Measurements from ENCODE around the gene STAT3. TPM values are rescaled to one million over a fixed set of nuclear protein-coding genes. Genes with fewer than 3 reads are reported as not detected.

Gene STAT3
- total and polyA plus RNA-seq, 9 of the 15 experiments (the other 6 are each of a cell fraction or from before 2014, with no cell fraction given) = 90.0 to 179 (median 114) TPM

DNA sequence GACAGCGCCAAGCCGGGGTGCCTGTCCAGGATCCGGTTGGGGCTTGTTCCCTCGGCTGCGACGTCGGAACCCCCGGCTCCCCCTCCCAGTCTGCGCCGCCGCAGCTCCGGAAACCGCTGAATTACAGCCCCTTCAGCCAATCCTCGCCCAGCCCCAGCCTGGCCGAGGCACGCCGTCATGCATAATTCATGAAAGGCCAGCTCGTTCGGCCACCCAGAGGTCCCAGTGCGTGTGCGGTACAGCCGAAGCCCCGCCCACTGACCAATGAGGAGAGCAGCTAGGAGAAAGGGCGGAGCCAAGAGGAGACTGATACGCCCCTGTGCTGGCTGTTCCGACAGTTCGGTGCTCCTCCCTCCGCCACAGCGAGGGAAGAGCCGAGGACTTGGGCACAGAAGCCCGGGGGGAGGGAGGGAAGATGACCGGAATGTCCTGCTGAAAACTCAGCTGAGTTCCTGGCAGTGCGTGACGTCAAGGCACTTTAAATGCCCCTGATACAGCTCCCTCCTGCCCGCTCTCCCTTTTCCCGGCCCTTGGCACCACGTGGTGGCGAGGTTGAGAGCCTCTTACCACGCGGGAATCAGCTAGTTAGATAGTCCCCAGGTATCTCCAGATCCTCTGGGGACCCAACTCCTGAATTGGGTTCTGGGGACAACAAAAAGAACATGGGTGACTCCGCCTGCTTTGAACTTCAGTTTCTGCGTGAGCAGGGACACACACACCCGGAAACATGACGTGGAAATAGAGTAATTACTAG lies at the start of gene STAT3 (continued):
- TF ChIP-seq, protein P1, sequence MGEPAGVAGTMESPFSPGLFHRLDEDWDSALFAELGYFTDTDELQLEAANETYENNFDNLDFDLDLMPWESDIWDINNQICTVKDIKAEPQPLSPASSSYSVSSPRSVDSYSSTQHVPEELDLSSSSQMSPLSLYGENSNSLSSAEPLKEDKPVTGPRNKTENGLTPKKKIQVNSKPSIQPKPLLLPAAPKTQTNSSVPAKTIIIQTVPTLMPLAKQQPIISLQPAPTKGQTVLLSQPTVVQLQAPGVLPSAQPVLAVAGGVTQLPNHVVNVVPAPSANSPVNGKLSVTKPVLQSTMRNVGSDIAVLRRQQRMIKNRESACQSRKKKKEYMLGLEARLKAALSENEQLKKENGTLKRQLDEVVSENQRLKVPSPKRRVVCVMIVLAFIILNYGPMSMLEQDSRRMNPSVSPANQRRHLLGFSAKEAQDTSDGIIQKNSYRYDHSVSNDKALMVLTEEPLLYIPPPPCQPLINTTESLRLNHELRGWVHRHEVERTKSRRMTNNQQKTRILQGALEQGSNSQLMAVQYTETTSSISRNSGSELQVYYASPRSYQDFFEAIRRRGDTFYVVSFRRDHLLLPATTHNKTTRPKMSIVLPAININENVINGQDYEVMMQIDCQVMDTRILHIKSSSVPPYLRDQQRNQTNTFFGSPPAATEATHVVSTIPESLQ (CRISPR knock-in tag; IDR thresholded peaks at IDR 0.05) = no peak
- TF ChIP-seq ZNF41 (CRISPR knock-in tag; conservative IDR thresholded peaks at IDR 0.05) = no peak
- TF ChIP-seq, protein P2, sequence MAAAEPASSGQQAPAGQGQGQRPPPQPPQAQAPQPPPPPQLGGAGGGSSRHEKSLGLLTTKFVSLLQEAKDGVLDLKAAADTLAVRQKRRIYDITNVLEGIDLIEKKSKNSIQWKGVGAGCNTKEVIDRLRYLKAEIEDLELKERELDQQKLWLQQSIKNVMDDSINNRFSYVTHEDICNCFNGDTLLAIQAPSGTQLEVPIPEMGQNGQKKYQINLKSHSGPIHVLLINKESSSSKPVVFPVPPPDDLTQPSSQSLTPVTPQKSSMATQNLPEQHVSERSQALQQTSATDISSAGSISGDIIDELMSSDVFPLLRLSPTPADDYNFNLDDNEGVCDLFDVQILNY (CRISPR knock-in tag; IDR thresholded peaks at IDR 0.05) = no peak
- TF ChIP-seq HOXB6 (CRISPR knock-in tag; IDR thresholded peaks at IDR 0.05; ENCODE audit: borderline replicate concordance) = no peak
- no peak for TF ChIP-seq COPS2 (conservative IDR thresholded peaks at IDR 0.05)
- TF ChIP-seq, protein P3, sequence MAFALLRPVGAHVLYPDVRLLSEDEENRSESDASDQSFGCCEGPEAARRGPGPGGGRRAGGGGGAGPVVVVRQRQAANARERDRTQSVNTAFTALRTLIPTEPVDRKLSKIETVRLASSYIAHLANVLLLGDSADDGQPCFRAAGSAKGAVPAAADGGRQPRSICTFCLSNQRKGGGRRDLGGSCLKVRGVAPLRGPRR (CRISPR knock-in tag; IDR thresholded peaks at IDR 0.05) = no peak
- TF ChIP-seq, protein P4, sequence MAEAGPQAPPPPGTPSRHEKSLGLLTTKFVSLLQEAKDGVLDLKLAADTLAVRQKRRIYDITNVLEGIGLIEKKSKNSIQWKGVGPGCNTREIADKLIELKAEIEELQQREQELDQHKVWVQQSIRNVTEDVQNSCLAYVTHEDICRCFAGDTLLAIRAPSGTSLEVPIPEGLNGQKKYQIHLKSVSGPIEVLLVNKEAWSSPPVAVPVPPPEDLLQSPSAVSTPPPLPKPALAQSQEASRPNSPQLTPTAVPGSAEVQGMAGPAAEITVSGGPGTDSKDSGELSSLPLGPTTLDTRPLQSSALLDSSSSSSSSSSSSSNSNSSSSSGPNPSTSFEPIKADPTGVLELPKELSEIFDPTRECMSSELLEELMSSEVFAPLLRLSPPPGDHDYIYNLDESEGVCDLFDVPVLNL (CRISPR knock-in tag; IDR thresholded peaks at IDR 0.05; ENCODE audit: low read depth) = no peak
- TF ChIP-seq ZNF212 (CRISPR knock-in tag; IDR thresholded peaks at IDR 0.05) = no peak
- TF ChIP-seq TAF7 (tag; IDR thresholded peaks at IDR 0.05) = no peak
- TF ChIP-seq NRF1 (conservative IDR thresholded peaks at IDR 0.05 in 1 of 2, IDR thresholded peaks at IDR 0.05 in 1 of 2) = peak; percentile 92 to 93
- no peak for TF ChIP-seq HMG20B (CRISPR knock-in tag; IDR thresholded peaks at IDR 0.05)
- TF ChIP-seq, protein P5, sequence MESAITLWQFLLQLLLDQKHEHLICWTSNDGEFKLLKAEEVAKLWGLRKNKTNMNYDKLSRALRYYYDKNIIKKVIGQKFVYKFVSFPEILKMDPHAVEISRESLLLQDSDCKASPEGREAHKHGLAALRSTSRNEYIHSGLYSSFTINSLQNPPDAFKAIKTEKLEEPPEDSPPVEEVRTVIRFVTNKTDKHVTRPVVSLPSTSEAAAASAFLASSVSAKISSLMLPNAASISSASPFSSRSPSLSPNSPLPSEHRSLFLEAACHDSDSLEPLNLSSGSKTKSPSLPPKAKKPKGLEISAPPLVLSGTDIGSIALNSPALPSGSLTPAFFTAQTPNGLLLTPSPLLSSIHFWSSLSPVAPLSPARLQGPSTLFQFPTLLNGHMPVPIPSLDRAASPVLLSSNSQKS (CRISPR knock-in tag; IDR thresholded peaks at IDR 0.05) = no peak
- TF ChIP-seq CXXC5 (CRISPR knock-in tag; IDR thresholded peaks at IDR 0.05) = peak; percentile 93
- TF ChIP-seq MCM7 (IDR thresholded peaks at IDR 0.05) = no peak
- no peak for TF ChIP-seq ESRRB (CRISPR knock-in tag; IDR thresholded peaks at IDR 0.05; ENCODE audit: borderline replicate concordance)
- TF ChIP-seq CBX3 (IDR thresholded peaks at IDR 0.05; ENCODE audit: borderline replicate concordance in 1 of 2, low read length in 2 of 2) = peak in 1 of 2 experiments; percentile 81; a peak in 1 of 3 replicates
- TF ChIP-seq, protein P6, sequence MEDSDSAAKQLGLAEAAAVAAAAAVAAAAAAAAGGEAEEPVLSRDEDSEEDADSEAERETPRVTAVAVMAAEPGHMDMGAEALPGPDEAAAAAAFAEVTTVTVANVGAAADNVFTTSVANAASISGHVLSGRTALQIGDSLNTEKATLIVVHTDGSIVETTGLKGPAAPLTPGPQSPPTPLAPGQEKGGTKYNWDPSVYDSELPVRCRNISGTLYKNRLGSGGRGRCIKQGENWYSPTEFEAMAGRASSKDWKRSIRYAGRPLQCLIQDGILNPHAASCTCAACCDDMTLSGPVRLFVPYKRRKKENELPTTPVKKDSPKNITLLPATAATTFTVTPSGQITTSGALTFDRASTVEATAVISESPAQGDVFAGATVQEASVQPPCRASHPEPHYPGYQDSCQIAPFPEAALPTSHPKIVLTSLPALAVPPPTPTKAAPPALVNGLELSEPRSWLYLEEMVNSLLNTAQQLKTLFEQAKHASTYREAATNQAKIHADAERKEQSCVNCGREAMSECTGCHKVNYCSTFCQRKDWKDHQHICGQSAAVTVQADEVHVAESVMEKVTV (CRISPR knock-in tag; IDR thresholded peaks at IDR 0.05) = no peak
- no peak for TF ChIP-seq ADNP (tag; IDR thresholded peaks at IDR 0.05)
- TF ChIP-seq ZKSCAN1 (IDR thresholded peaks at IDR 0.05; ENCODE audit: low read depth, low read length) = peak; percentile 81
